Hair follicle dermal papilla cell (primary cell): ENCODE results near the gene KCND3. TPM values are rescaled to one million over a fixed set of nuclear protein-coding genes. Genes with fewer than 3 reads are reported as not detected.

Experiments
- small RNA-seq: library from RNA; depleted of rRNA; stranded (forward); fragments of <200 nt; gene quantifications from one replicate; pipeline ENCODE3, GENCODE V24; 2012
- total RNA-seq: library from RNA; depleted of rRNA; stranded (reverse); fragments of >200 nt; gene quantifications from 2 replicates; pipeline ENCODE4 v1.2.3, GENCODE V29; 2012

Gene KCND3
- 9.7 and 18.7 TPM in 2 replicates for total RNA-seq

GRCh38 chr1:111989531-111990025 lies at the start of gene KCND3:
Gene KCND3, minus strand, starts transcription at chr1:111989668.

GRCh38 chr1:111755331-111756123 lies 233.9 kb downstream of the KCND3 start, which contains the start of gene DDX20:
Gene DDX20, plus strand, starts transcription at chr1:111755901. Its CDS starts 24 bp downstream, at chr1:111755925.

DNA sequence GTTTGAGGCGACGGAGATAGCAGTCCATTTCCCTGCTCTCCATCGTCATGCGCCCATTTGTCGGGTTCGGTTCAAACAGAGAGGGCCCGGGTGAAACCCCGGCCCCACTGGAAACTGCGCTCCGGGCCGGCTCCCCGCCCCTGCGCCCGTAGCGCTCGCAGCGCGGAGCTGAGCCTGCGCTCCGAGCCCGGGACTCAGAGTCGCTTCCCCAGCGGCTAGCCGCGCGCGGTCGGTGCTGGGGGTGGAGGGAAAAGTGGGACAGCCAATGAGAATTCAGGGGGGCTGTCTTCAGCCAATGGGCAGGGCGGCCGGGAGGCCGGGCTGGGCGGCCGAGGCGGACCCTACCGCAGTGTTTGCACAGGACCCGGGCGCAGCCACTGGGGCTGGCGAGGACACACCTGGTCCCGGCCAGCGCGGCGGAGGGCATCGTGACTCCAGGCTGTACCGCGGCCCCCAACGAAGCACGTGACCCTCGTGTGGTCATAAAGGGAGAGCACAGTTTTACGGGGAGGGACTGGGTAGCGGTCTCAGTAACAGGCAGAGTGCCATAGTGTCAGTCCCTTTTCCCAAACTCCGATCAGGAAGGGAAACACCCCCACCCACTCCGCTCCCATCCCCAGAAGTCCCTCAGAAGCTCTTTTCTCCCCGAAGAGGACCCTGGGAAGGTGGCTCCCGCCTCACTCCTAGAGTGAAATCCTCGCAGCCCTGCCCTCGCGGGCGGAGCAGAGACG lies 250.1 kb downstream of the KCND3 start, which contains the start of gene INKA2:
Gene INKA2 (minus strand): TSS at position 202 of the 731 bp plus-strand sequence. CDS start 153 bp downstream, at position 49.

Small RNA genes lying within 50 kb of the gene (small RNA-seq; reads per million reads assigned to genes)
- gene INKA2, result 1.4 reads per million, percentile 32 among the genes with 10 or more reads in this experiment

Other genes with a start within 250 kb of the KCND3 start
- gene DDX20, start 233.8 kb downstream of the KCND3 start, total RNA-seq, result 14.6 and 20.1 TPM in 2 replicates